GM18520 (cell line): ENCODE data around the gene NOP9.
"Not testable (repeated sequence)": the region's sequence is repeated elsewhere in the genome, so short reads cannot be mapped to it uniquely, and the experiment has no call there.

ENCODE experiments used
- ATAC-seq: cut with Tn5 transposase; IDR thresholded peaks from one replicate; pipeline ENCODE4 v1.9.1; 2021; ENCODE audit not compliant: unreplicated experiment

NOP9 gene

DNA sequence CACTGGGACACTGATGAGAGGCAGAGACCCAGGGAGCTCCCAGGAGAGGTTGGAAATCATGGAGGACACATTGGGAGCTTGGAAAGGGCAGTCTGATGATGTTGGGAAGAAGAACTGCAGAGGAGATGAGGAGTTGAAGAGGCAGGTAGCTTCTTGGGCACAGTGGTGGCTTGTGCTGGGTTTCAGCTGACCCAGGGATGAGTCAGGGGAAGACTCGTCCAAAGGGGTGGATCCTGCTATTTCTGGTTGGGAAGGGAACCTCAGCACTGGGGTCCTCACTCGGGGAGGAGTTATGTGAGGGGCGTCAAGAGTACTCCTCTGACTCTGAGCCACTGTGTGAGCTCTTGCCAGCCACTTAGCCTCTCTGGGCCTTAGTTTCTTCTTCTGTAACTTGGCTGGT is 23.7 kb downstream of the NOP9 start:
- no peak for ATAC-seq

DNA sequence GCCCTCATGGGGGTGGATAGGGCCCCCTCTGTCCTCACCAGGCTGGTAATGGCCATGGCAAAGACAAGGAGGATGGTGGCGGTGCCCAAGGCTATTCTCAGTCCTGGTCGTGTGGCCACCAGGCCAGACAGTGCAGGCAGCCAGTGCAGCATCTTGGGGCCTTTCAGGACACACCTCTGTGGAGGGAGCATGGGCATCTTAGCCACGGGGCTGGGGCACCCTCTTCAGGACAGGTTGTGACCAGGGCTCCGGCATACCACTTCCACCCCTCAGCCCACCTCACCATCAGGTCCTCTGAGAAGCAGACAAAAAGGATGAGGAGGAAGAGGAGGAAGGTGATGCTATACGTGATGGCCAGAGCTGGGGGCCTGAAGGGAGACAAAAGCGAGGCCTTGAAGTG is 24.4 kb downstream of the NOP9 start:
- ATAC-seq: no peak

DNA sequence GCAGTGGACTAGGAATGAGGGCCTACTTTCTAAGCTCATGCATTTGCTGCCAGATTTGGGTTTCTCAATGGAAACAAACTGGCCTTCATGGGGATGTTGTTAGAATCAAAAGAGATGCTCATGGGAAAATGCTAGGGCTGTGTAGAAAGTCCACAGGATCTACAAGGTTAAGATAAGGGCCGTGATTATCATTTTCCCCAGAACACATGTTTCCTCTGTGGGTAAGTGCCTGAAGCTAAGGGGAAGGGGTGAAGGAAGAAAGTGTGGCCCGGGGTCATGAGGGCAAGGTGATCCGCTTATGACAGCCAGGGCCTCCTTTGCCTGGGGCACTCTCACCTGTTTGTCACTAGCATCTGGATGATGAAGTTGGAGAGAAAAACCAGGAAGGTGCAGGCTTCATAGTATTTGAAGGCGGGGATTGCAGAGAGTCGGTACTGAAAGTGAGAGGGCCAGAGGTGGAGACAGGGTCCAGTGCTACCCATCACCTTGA is 25.4 kb downstream of the NOP9 start:
- ATAC-seq: no peak

DNA sequence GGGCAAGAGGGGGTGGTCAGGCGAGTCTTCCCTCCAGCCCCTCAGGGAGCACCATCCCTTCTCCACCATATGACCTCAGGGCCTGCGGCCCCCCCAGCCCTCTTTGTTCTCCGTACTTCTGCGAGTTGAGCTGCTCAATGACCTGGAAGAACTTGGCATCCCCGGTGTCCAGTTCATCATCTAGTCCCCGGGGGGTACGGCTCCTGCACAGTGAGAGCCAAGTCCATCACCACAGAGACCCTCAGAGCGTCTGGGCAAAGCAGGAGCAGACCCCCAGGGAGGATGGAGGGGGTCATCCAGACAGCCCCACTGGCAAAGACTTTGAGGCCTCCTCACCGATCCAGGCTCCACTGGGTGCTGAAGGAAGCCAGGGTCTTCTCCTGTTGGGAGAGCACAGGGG is 26.3 kb downstream of the NOP9 start:
- no peak for ATAC-seq

DNA sequence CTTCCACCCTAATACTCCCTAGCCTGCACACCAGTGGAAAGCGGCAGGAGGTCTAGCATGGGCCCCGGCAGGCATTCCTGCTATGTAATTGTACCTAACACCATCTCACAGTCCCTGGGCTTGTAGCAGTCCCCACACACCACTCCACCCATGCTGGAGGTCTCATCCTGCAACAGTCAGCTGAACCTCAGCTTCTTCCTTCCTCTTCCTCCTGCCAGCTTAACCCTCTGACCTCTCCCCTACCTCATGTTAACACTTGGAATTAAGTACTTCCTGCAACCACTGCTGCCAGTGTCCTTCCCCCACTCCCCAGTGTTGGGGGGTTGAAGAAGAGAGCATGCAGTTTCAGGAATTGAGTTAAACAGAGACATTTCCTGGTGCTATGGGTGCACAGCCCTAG is 27.7 kb downstream of the NOP9 start:
- ATAC-seq: no peak

DNA sequence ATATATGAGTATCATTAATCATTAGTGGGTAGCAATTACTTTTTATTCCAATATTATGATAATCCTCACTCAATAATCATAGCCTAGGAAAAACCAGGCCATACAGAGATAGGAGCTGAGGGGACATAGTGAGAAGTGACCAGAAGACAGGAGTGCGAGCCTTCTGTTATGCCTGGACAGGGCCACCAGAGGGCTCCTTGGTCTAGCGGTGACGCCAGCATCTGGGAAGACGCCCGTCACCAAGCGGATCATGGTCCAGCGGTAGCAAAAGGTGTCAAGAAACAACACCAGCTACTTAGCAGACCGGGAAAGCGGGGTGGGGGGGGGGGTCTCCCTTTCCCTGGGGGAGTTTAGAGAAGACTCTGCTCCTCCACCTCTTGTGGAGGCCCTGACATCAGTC is 28.3 kb downstream of the NOP9 start:
- not testable (repeated sequence) for ATAC-seq

DNA sequence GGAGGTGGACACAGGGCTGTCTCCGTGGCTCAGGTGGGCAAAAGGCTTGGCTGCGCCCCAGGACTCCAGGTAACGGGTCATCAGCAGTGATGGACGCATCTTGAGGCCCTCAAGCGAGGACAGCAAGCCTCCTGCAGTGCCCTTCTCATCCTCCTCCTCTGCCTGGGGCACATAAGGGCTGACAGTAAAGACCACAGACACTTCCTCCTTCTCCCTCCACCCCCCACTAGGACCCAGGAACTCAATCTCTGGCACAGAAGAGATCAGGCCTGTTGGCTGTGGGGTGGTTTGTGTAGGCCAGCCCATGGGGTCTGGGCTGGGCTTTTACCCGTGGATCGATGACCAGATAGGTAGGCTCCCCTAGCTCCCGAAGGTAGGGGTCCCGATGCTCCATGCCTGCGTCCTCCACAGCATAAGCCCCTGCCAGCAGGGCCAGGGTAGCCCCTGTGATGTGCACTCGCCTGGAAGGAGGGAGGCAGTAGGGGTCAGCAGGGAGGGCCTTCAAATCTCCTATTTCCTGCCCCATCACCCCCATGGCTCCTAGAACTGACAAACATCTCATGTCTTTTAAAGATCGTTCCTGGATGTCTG is 29.5 kb downstream of the NOP9 start:
- ATAC-seq: no peak

DNA sequence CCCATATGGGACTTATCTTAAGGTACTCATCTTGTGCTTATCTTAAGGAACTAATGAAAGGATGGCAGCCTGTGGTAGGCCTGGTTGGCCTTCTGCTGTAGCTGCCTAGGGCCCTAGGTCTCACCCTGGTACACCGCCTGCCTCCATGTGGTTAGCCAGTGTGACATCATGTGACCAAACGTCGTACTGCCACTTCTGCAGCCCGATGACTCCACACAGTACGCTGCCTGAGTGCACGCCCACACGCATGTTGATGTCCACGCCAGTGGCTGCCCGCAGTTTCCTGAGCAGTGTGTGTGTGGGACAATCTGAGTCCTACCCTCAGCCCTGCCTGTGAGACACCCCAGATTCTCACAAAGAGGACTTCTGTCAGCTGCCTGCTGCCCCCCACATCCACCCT is 30.1 kb downstream of the NOP9 start:
- no peak for ATAC-seq

DNA sequence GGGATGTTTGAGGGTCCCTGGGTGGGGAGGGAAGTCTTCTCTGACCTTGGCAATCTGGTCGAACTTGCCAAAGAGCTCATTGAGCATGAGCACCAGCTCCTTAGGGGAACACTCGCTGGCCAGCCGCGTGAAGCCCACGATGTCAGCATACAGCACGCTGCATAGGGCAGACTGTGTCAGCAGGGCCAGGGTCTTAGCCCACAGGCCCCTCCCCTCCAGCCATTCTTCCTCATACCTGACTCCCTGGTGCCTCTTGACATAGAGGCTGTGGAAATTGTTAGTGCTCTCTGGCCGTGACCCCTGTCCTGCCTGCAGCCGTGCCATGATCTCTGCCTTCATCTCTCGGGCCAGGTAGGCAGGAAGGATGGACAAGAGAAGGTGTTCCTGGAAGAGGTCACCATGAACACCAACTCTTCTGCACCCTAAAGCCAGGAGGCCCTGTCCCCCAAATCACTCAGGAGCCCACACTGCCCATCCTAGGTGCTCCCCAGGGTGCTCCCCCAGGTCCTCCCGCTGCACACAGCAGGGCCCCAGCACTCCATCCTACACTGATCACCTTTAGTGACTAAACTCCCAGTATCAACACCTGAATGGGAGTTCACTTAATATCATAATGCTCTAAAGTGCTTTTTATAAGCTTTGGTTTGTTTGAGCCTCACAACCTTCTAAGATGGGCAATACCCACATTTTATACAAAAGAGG is 31.5 kb downstream of the NOP9 start:
- ATAC-seq: no peak

DNA sequence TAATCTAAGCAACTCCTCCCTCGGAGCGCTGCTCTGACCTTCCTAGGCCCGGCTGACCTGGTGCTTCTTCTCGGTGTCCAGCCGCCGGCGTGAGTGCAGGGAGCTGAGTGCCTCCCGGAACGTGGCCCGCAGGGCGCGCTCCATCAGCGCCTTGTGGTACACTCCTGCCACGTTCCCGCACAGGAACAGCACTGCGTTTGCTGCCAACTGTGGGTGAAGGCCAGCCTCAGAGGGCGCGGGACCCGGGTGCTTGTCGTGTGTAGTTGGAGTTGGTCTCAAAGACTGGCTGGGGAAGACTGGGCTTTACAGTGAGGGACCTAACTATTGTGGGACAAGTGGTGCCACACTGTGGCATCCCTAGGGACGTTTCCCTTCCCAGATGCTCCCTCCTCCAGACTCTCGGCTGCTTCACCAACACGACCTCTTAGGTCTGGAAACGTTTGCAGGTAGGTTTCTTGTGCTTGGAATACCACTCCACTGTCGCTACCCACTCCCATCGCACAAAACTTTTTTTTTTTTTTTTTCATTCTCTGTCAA is 32.1 kb downstream of the NOP9 start:
- no peak for ATAC-seq

DNA sequence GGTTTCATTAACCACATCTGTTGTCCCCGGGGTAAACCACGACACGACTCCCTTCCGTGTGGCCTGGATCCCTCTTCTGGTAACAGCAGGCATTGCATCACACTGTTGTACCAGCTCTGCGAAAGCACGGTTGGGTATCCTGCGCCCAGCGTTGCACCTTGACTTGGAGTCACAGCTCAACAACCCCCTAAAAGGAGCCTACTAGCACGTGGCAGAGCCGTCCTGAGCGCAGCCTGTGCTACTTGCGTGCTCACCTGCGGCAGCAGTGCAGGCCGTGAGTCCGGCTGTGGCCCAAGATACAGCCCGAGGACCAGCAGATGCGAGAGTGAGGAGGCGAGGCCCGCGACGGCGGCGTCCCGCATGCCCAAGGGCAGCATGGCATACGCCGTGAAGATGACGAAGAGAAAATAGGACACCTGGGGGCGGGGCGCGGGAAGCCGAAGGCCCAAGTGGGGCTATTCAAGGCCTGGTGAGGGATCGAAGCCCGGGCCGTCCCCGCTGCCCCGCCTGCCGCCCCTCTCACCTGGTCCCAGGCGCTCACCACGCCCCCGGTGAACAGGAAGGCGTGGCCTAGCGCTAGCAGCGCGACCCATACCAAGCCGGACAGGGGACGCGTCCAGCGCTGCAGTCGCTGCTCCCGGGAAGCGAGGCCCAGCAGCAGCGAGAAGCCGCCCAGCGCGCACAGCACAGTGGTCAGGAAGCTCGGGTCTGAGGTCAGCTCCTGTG is 32.8 kb downstream of the NOP9 start:
- peak; percentile 61 for ATAC-seq

DNA sequence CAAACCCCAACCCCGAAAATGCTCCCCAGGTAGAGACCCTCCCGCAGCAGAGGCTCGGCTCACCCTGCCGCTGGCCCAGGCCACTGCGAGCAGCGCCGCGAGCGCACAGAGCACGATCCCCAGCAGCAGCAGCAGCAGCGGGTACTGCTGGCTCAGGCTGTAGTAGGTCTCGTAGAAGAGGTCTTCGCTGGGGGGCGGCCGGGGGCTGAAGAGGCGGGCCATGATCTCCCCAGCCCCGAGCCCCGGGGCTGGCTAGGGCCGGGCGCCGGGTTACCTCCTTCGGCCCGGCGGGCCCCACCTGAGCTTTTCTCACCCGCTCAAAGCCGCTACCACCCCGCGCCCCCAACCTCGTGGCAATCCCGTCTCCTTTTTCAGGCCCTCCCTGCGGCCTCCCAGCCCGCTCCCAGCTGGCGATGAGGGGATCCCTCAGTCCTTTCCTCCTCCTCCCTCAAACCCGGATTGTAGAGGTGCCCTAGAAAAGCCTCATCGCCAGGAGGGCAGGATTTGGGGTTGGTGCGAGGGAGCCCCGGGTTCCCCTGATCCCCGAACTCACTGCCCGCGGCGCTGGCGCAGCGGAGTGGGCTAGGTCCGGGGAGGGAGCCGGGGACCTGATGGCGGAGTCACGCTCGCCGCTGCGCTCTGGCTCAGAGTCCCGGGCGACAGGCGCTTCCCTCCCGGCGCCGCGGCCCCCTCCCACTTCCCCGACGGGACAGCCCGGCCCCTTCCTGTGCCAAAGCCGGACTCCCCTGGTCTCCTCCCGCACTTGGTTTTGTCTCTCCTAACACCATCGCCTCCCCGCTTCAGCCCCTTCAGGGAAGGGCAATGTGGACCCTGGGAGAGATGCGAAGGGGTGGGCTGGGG is 35.0 kb downstream of the NOP9 start, which contains the start of gene ADCY4:
Gene ADCY4 (minus strand): TSS at position 641 of the 861 bp plus-strand sequence. CDS start 419 bp downstream, at position 222.
- ATAC-seq: no peak

DNA sequence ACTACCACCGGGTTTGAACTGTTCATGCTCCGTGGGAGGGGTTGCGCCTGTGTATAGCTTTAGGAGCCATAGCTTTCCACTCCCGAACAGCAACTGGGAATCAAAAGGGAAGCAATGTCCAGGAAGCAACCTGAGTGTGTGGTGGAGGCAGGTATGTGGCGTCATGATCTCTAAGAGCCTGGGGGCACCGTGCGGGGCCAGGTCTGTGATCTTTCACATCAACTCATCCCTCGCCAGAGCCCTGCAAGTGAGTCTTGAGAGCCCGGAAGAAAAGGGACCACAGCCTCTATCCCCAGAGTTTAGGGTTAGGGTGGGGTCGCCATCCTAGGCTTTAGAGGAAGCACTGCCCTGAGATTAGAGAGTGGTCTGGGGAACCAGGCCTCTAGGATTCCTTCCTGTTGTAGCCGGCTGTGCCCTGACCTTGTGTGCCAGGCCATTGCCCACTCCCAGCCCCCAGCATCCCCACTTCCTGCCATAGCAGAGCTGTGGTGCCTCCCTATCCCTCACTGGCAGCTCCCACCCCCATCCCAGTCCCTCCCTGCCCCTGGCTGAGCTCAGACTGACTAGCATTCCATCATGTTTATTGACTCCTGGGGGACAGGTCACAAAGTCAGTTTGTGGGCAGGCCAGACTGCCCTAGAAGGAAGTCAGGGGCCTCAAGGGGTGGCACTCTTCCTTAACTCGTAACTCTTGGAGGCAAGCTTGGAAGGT is 36.0 kb downstream of the NOP9 start:
- no peak for ATAC-seq

DNA sequence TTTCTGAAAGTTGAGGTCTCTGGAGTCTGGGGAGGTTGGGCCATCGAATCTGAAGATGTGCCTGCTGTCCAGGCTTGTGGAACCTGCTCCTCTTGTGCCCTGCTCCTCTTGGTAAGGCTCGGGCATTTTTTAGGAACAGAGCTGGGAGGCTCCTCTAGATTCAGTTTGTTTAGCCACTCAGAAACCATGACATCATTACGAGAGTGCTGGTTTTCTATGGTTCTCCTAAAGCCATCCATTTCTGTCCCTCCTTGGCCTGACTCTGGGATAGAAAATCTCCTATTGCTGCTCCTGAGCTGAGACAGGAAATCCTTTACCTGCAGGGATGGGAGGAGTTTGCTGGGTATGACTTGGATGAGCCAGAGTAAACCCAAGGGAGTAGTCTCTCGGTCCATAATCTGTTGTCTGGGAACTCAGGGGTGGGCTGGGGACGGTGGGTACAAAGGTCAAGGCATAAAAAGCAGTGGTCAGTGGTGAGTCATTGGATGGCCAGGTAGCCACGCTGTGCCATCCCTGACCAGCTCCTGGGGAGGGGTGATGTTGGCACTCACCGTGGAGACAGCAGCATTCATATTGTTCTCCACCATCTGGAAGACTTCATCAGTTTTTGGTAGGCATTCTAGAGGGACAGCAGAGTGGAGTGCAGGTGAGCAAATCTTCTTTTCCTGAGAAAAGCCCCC is 37.6 kb downstream of the NOP9 start:
- ATAC-seq: no peak

DNA sequence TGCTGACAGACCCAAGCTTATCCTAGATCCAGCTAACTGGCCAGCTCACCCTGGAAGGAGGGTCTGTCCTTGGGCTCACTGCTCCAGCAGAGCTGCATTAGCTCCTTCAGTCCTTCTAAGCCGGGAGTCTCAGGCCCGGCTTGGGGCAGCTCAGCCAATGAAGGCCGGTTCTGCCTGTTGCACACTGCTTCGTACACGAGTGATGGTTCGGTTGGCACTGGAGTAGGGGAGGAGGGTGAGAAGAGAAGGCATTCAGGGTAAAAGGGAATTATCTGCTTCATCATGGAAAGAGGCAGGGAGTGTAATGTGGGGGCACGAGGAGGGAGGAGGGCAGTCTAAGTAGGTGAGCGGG is 38.1 kb downstream of the NOP9 start:
- no peak for ATAC-seq

DNA sequence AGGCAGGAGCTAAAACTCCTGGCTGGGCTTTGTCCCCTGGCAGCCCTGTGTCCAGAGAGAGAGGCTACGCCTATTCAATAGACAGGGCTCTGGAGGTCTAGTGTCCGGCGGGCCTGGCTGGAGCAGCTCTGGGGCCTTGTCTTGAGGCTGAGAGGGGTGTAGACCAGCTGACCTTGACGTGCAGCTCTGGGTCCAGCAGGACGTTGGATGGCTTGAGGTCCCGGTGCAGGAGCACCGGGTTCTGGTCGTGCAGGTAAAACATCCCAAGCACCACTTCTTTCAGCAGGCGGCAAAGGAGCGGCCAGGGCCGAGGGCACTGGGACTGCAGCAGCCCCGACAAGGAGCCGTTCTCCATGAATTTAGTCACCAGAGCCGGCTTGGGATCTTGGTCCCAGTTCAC is 39.2 kb downstream of the NOP9 start:
- no peak for ATAC-seq

DNA sequence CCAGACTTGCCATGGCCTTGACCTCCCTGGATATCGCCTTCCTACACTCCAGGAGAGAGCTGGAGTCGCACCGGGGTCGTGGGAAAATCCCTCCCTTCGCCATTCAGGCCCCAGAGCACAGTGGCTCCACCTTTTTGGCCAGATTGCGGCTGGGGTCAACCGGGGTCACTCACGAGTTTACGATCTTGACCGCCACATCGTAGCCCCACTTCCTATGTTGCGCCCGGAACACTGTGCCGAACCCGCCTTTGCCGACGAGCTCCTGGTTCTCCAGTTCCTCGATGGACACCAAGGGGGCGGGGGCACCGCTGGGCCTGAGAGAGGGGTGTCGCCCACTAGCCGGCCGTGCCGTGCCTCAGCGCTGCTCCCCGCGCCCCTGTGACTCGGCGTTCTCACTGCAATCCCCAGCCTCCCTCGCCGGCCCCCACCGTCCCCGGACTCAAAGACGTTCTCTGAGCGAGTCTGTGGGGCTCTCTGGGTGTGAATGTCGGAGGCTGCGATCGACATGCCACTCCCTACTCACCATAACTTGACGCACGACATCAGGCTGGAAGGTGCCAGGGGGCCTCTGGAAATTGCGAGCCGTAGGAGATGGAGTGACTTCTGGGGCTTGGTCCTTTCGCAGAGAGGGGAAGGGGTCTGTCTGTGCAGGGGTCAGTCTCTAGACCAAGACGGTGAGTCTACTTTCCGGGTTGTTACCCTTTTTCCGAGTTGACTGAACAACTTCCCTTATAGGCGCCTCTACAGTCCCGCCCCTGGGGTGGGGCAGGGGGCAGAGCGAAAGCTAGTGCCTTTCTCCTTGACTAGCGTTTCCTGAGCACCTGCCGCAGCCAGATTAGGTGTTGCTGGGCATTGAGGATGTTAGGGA is 39.9 kb downstream of the NOP9 start, which contains the start of gene RIPK3:
Gene RIPK3 (minus strand): TSS at position 708 of the 868 bp plus-strand sequence. CDS start 165 bp downstream, at position 543.
- ATAC-seq: no peak

DNA sequence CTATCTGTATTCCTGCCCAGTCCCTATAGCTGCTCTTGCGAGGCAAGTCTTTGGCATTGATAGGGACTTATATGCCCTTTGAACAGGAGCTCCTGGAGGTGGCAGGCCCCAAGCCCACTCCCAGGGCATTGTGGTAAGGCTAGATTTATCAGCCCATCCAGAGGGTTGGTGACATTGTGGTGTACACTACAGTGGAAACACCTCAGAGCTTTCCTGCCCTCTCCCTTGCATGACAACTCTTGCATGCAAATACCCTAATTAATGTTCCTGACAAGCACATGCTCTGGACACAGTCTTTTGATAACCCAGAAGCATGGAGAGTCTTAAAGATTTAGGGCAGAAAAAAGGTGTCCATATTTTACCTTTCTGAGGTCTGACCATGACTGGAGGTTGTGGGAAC is 41.0 kb downstream of the NOP9 start:
- no peak for ATAC-seq

DNA sequence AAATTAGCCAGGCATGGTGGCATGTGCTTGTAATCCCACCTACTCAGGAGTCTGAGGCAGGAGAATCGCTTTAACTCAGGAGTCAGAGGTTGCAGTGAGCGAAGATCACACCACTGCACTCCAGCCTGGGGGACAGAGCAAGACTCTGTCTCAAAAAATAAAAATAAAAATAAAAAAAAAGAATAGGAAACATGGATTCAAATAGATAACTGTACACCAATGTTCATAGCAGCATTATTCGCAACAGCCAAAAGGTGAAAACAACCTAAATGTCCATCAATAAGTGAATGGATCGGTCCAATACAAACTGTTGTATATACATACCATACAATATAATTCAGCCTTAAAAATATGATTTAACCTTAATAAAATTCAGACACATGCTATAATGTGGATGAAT is 43.2 kb downstream of the NOP9 start:
- no peak for ATAC-seq
